HPDE6-E6E7 (cell line): ENCODE data around the gene DTHD1.

ENCODE experiments used
- DNase-seq: peaks from one replicate; pipeline ENCODE4 v3.0.0; 2011; ENCODE audit warnings: missing footprints; ENCODE audit errors: extremely low spot score

Gene DTHD1

DNA sequence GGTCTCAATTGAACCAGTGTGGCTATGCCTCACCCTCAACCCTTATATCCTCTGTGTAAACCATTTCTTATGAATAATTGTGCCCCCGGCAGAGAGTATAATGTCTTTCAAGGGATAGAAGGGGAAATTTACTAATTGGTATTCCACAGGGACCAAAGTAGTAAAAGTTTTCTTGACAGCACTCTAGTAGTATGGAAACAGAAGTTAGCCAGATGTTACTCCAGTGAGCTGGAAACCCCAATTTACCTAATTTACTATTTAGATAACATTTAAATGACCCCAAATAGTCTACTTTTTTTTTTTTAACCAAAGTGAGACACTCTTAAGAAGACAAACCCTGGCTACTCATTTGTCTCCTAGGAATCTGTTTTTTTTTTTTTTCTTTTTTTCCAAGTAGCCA, 32.3 kb downstream of the DTHD1 start:
- DNase-seq = no peak

DNA sequence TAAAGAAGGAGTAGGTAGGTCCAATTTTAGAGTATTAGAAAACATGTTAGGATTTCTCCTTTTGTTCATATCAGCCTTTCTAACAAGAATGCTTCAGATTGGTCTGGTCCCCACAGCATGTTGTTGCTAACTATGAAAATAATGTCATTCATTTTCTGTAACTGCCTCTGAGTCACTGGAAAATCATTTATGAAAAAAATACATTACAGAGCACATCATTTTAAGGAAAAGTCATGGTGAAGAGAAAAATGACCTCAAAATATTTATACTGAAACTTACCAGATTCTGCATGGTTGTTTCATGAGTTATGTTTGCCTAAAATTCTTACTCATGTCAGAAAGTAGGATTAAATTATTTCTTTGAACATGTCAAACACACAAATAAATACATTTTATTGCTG, 35.2 kb downstream of the DTHD1 start:
- no peak for DNase-seq

DNA sequence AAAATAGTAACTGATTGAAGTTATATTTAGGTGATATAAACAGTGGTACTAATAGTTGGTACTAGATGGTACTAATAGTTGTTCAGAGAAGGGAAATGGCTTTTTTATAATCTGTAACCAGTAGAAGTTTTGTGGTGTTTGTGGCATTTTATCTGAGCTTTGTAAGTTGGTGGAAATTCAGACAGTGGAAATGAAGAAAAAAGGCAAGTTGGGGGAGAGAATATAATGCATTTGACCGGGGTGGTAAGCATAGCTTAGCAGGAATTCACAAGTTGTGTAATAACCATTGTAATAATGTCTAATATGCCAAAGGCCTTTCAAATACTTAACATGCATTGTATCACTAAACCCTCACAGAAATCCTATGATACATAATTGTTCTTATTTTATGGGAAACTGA, 36.3 kb downstream of the DTHD1 start:
- no peak for DNase-seq

- no peak for DNase-seq
Observed at GRCh38 chr4:36320117-36320896, 38.9 kb downstream of the DTHD1 start.

- DNase-seq = no peak
Observed at GRCh38 chr4:36321176-36321575, 39.8 kb downstream of the DTHD1 start.

DNA sequence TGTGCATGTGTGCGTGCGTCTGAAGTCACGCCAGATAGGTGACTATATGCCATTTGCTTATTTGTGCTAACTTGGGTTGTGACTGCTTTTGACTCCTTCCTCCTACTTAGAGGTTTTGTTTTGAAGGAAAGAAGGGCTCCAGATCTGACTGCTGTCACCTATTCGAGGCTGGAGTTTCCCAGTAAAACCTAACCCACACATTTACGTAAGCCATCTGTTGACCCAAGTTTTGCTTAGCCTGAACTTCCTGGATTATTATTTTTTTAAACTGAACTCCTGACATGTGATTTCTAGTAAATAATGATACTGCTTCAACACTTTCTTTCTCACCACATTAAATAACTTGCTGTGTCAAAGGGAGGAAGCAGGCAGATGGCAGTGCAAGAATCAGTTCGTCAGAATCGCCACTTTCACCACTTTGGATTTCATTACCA, 41.5 kb downstream of the DTHD1 start:
- DNase-seq = no peak

- no peak for DNase-seq
Observed at GRCh38 chr4:36323816-36324419, 42.5 kb downstream of the DTHD1 start.

DNA sequence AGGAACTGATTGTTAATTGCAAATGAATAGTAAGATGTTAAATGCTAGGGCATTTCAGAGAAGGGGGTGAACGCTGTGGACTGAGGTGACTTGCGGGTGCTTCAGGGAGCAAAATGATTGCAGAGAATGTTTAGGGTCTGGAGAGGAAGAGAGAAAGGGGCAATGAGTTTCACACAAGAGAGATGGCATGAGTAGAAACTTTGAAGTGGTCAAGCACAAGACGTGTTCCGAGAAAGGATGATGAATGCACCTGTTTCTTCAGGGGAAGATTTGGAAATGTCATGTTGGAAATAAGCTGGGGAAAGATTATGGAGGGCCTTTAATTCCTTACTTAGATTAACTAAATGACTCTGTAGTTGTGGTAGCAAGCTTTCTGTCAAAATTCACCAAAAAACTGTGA, 43.4 kb downstream of the DTHD1 start:
- no peak for DNase-seq

DNA sequence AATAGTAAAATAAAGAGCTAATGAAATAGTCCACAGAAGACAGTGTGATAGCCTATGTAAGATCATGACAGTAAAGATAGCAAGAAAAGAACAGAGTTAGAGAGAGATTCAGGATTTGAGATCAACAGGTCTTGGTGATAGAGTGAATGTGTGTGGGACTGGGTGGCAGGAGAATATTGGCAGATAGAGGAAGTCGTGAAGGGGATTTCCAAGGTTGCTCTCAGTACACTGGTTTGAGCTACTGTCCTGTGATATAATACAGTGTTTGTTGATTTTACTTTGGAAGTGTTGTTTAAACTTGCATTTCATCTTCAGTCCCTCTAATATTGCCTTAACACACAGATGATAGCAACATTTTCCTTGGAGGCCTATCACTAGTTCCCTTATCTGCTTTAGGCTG, 44.1 kb downstream of the DTHD1 start:
- no peak for DNase-seq

DNA sequence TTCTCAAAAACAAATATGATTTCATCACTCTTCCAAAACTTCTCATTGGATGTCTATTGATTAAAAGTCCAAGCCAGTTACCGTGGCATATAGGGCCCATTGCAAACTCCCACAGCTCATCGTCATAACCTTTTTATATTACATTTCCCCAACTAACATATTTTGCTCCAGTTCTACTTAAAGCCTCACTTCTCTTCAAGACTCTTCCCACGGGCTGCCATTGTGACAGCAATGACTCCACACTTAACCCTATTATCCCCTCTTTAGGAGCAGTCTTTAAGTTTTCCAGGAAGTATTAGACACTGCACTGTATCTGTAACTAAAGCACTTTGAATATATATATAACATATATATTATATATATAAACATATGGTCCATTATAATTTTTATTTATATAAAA, 44.5 kb downstream of the DTHD1 start:
- no peak for DNase-seq

- no peak for DNase-seq
Observed at GRCh38 chr4:36326476-36327029, 45.1 kb downstream of the DTHD1 start.

- no peak for DNase-seq
Observed at GRCh38 chr4:36327400-36327799, 46.0 kb downstream of the DTHD1 start.

DNA sequence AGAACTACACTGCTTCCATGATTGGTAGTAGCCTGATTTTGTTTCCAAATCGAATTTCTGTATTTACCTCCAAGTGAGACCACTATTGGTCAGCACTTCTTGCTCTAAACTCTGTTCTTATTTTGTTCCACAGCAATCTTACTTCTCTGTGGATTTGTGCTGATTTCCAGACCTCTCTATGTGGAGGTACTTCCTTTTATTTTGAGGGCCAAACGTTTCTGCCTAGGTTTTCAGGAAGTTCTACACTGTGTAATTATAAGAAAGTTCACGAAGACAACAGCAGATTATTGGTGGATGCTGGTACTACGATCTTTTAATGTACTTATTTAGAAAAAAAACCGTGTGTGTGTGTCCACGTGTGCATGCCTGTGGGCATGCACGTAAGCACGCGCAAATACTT, 46.7 kb downstream of the DTHD1 start:
- no peak for DNase-seq

DNA sequence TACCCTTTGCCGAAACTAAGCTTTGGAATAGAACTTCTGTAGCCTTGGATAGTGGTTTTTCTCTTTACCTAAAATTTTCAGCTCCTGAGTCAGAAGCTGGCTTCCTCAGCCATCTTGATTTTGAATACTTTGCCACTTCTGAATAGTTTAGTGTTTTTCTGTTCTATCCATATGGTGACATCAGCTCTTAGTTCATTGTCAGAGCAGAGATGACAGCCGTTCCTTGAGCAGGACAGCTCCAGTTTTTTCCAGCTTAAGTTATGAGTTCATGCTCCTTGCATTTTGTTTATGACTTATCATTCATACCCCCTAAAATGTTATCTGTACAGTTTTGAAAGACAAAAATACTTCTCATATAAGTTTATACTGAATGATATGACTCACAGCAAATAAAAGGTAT, 47.8 kb downstream of the DTHD1 start:
- no peak for DNase-seq

- no peak for DNase-seq
Observed at GRCh38 chr4:36330796-36331195, 49.4 kb downstream of the DTHD1 start.

GRCh38 chr4:36332023-36332781, 50.8 kb downstream of the DTHD1 start:
- no peak for DNase-seq

DNA sequence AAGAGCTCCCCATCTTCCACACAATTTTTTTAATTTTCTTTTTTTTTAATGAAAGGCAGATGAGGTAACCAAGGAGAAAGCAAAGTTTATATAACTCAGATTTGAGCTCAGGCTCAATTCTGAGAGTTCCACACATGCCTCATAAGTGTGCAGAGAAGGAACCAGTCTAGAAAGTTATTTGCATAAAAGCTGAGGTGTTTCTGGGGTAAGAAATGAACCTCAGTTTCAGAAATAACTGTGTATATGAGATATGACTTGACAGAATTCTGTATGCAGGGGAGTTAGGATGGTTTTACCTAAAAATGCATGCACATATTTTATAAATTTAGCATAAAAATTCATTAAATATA, 51.3 kb downstream of the DTHD1 start:
- DNase-seq = no peak

GRCh38 chr4:36333303-36333877, 52.0 kb downstream of the DTHD1 start:
- DNase-seq = no peak

DNA sequence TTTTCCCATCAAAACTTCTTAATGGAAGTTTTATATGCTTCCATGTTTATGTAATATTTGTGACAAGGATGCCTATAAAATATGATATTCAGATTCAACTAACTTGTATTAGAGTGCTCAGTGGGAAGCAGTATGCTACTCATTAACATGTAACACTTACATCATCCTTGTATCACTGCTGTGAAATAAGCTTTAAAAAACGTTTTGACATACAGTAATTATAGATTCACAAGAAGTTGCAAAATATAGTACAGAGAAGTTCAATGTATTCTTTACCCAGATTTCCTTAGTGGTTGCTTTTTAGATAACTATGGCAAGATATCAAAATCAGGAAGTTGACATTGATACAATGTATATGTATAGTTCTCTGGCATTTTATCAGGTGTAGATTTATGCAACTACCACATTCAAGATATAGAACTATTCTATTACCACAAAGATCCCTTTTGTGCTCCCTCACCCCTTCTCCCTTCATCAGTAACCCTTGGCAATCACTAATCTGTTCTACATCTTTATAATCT, 56.3 kb downstream of the DTHD1 start:
- no peak for DNase-seq

DNA sequence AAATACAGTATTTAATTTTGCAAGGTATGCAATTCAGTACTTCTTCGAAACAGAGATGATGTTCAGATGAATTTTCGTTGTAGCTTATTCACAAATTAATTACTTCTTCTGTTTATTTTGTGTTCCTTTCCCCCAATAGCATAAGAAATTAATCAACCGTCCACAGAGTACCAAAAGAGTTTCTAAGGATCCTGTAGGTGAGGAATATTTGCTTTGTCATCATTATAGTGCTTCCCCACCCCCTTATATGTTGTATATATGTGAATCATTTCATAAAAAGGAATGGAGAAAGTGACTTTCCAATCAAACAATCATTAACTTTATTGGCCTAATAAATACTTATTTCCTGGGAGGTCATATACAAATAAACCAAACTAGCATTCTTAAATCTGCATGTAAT, 57.6 kb downstream of the DTHD1 start:
- DNase-seq = no peak

GRCh38 chr4:36341936-36342335, 60.5 kb downstream of the DTHD1 start:
- no peak for DNase-seq
